HTERT RPE-1 (cell line): ENCODE measurements around the gene PRR14.
"Not testable (repeated sequence)": the region's sequence is repeated elsewhere in the genome, so short reads cannot be mapped to it uniquely, and the experiment has no call there.

Experiments used
- in situ Hi-C: fragments of 300-500 bp; cut with MboI; formaldehyde crosslinking; loops from 4 replicates; pipeline ENCODE4 v1.14.3; 2020; ENCODE audit warnings: low sequenced_read_pairs

Gene PRR14

GRCh38 chr16:30677931-30678585 is 27.3 kb downstream of the PRR14 start:
- in situ Hi-C loops, result no loop called here

DNA sequence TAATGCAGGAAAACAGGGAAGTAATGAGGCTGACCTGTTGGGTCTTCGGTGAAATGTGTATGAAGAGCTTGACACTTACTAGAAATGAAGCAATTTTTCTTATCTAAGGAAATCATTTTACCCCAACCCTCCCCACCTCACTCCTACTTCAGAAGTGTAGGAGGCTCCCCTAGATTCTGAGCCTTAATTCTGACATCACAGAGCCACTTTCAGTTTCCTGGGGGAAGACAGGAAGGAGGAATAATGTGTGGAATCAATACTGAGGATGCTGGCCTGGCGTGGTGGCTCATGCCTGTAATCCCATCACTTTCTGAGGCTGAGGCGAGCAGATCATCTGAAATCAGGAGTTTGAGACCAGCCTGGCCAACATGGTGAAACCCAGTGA is 27.8 kb downstream of the PRR14 start:
- in situ Hi-C loops, result no loop called here

DNA sequence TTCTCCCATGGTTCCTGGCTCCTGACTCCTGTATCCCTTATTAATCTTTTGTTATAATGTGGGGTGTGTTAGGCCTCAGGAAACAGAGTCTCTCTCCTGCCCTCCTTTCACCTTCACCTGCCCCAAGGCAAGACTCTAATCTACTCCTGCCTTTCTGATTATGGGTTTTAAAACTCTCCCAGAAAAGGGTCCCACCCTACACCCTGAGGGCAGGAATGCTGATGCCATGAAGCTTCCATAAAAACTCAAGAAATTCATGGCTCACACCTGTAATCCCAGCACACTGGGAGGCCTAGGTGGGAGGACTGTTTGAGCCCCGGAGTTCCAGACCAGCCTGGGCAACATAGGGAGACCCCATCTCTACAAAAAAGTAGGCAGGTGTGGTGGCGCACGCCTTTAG is 29.6 kb downstream of the PRR14 start:
- in situ Hi-C loops, result no loop called here

DNA sequence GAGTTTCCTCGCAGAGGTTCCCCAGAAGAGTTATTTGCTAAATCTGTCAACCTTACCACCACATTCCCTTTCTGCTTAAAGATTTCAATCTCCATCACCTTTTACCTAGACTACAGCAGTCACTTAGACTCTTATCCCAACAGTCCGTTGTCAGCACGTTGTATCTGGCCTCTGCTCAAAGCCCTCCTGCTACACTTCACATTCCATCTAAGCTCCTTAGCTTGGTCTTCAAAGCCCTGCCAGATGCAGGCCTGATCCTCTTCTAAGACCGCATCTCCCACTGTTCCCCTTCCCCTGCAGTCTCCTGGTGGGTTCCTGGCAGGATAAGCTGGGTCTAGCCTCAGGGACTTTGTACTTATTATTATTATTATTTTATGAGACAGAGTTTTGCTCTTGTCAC is 37.9 kb downstream of the PRR14 start:
- in situ Hi-C loops, result no loop called here

DNA sequence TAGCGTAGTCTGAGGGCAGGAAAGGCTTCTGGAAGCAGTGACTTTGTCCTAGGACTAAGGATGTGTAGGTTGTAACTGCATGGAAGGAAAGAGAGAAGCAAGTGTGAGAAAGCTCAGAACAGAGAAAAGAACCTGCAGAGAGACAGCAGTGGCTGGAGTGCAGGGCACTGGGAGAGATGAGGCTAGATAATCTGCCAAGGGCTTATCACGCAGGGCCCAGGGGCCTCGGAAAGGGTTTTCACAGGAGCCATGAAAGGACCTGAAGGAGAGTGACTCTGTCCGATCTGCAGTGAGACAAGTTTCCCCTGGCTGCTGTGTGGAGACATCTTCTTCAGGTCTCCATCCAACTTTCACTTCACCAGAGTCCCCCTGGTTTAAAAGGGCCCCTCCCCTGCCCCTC is 41.1 kb downstream of the PRR14 start:
- in situ Hi-C loops, result no loop called here

DNA sequence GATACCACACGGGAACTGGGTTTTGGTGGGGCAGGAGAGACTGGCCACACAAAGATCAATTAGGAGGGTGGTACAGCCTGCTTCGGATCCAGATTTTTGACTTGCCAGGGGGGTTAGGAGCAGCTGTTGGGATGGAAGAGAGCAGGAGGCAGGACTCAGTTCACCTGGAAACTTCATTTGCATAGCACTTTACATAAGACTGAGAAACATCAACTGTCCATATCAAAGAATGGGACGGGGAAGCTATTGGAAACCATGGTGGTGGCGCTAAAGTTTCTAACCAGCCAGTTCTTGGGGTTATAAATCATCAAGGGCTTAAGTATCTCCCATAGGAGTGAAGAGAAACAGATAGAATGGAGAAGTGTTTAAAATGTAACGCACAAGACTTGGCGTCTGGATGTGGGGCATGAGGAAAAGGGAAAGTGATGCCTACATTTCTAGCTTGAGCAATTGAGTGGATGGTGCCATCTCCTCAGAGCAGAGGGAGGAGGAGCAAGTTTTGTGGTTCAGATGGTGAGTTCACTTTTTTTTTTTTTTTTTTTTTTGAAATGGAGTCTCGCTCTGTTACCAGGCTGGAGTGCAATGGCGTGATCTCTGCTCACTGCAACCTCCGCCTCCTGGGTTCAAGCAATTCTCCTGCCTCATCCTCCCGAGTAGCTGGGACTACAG is 41.8 kb downstream of the PRR14 start:
- in situ Hi-C loops, result no loop called here

DNA sequence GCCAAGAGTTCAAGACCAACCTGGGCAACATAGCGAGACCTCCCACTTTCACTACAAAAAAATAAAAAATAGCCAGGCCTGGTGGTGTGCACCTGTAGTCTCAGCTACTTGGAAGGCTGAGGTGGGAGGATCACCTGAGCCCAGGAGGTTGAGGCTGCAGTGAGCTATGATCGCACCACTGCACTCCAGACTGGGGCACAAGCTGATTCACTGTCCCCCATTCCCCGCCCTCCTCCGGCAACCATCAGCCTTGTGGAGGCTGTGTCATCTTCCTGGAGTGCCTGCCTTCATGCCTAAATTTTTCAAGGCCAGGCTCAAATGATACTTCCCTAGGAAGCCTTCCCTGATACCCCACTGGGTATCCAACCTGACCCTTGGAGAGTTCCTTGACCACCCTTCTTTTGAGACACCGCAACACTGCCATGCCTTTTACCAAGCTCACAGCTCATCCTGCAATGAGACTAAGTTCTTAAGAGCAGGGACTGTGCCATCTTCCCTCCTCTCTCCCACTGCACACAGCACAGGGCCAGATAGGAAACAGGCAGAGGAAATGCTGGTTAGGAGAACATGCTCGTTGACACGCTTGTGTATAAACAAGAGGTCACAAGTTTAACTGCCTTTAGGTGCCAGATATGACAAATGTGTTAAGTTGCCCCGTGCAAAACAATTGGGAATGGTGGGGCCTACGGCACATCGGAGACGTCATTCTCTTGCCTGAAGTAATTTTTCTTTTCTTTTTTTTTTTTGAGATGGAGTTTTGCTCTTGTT is 44.4 kb downstream of the PRR14 start:
- in situ Hi-C loops, result no loop called here

- in situ Hi-C loops, result not testable (repeated sequence)
These were observed 45.9 kb downstream of the PRR14 start for GRCh38 chr16:30696646-30697045.

- in situ Hi-C loops, result no loop called here
These were observed 46.7 kb downstream of the PRR14 start for GRCh38 chr16:30697264-30698138.

DNA sequence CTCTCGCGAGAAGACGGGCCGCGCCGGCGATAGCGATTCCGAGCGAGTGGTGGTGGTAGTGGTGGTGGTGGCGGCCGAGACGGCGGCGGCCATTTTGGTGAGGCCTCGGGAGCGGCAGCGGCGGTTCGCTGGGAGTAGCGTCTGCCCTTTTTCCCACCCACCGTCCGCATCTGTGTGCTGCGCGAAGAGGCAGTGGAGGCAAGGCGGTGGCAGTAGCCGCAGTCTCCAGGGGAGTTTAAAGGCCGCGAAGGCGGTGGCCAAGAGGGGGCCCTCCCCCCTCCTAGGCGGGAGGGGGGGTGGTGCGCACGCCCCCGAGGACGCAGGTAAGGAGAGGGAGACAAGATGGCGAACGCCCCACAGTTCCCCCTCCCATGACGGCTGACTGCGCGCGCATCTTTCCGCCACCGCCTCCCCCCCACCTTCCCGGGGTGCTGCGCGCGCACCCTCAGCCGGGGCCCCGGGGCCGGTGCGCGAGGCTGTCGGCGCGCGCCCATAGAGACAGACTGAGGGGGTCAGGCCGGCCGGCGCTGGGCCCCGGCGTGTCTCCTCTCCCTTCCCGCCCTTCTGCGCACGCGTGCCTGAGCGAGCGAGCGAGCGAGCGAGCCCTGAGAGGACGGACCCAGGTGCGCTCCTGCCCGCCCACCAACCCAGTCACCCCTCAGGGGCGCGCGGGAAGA is 47.5 kb downstream of the PRR14 start:
- in situ Hi-C loops, result no loop called here

DNA sequence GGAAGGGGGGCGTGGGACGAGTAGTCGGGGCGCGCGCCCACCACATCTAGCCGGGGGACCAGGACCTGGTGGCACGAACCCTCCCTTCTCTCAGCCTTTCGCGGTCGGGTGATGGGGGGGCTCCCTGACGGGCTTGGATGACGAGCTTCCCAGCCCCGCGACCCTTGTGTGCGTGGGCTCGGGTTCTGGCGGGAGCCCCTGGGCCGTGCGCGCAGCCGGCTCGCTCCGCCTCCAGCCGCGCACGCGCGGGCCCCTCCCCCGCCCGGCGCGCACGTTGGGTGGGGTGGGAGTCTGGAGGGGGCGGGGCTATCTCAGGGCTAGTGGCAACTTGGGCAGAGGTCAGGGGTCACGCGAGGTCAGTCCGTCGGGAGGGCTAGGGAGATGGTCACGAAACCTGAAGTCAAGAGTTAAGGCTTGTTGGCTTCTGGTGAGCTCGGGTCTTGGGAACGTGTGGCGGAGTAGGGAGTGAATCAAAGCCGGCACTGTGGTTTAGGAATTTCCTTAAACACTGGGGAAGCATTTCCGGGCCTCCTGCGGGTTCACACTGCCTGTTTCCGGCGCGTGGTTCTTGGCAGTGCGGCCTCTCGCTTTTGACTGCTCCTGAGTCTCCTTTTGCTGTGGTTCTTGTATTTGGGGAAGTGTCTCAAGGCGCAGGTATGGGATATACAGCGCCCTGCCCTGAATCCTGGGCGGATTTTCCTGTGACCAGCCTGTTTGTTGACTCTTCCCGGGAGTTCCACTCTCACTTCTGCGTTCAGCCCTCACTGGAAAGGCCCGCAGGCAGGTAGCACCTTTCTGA is 48.3 kb downstream of the PRR14 start, which contains the start of gene SRCAP:
Gene SRCAP (plus strand): TSS at position 356 of the 799 bp plus-strand sequence. CDS start 1,654 bp downstream, outside the sequence.
- in situ Hi-C loops, result no loop called here

- in situ Hi-C loops, result no loop called here
These were observed 48.9 kb downstream of the PRR14 start for GRCh38 chr16:30699615-30700099.

DNA sequence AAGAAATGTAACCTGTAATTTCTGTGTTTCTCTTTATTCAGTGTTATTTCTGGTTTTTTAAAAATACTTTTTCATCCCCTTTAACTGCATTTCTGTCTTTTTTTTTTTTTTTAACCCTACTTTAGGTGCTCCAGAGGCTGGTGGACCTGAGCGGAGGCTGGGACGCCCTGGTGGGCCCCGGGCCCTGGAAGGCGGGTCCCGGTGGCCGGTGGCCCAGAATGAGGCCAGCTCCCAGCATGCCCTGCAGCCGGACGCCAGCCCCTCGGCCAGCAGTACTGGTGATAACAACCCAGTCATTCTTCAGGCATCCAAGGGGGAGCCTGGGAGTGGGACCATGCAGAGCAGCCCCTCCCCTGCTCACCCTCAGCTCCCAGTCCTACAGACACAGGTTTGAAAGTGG is 49.7 kb downstream of the PRR14 start:
- in situ Hi-C loops, result no loop called here

- in situ Hi-C loops, result no loop called here
These were observed 50.2 kb downstream of the PRR14 start for GRCh38 chr16:30700971-30701370.

- in situ Hi-C loops, result not testable (repeated sequence)
These were observed 52.3 kb downstream of the PRR14 start for GRCh38 chr16:30703071-30703470.

DNA sequence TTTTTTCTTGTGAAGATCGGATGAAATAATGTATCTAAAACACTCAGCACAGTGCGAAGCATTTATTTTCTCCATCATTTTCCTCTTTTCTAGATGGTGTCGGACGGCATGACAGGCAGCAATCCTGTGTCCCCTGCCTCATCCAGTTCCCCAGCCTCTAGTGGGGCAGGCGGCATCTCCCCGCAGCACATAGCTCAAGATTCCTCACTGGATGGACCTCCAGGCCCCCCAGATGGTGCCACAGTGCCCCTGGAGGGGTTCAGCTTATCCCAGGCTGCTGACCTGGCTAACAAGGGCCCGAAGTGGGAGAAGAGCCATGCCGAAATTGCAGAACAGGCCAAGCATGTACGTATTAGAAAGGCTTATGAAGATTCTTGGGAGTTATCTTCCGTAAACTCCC is 53.2 kb downstream of the PRR14 start:
- in situ Hi-C loops, result no loop called here
